Measurements from ENCODE around the gene SNX33.

DNA sequence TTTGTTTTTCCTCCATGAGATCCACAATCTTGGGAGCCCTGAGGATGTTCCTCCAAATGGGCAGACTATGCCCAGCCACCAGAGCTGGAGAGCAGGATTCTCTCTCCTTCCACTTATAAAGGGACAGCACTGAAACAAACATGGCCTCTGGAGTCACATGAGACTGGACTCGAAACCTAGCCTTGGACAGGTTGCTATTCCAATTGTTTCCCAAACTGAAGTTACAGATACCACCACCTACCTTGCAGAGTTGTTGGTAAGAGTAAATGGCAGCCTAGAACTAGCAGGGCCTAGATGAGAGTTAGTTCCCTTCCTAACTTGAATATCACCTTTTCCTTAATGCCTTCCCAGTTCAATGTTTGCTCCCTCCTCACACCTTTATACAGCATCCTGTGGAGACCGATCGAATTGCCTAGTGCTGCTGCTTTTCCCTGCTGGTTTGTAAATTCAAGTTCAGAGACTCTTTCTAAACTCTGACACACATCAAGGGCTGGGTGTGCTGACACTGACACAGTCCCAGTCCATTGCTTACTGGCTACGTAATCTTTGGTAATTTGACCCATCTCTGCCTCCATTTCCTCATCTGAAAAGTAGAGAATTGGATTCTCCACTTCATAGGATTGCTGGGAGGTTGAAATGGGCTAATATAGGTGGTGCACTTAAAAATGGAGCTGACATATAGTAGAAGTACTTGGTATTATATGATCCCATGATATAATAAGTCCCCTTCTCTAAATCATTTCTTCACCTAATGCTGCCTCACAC lies 10.3 kb upstream of the SNX33 start:
- TF ChIP-seq, protein P1, sequence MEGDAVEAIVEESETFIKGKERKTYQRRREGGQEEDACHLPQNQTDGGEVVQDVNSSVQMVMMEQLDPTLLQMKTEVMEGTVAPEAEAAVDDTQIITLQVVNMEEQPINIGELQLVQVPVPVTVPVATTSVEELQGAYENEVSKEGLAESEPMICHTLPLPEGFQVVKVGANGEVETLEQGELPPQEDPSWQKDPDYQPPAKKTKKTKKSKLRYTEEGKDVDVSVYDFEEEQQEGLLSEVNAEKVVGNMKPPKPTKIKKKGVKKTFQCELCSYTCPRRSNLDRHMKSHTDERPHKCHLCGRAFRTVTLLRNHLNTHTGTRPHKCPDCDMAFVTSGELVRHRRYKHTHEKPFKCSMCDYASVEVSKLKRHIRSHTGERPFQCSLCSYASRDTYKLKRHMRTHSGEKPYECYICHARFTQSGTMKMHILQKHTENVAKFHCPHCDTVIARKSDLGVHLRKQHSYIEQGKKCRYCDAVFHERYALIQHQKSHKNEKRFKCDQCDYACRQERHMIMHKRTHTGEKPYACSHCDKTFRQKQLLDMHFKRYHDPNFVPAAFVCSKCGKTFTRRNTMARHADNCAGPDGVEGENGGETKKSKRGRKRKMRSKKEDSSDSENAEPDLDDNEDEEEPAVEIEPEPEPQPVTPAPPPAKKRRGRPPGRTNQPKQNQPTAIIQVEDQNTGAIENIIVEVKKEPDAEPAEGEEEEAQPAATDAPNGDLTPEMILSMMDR (IDR thresholded peaks at IDR 0.05; ENCODE audit: low read length), result no peak
- no peak for TF ChIP-seq EZH2 (IDR thresholded peaks at IDR 0.05; ENCODE audit: borderline replicate concordance, low read length)

All from OCI-LY1 (cell line).